HepG2 (cell line): ENCODE data around the gene FAM118B. TPM values are rescaled to one million over a fixed set of nuclear protein-coding genes. Genes with fewer than 3 reads are reported as not detected.

ENCODE experiments used
- ERF ChIP-seq: IDR thresholded peaks from 2 replicates; pipeline ENCODE4 v1.6.1; 2018; ENCODE audit warnings: missing biosample characterization, missing genetic modification reagents
- HNF4A ChIP-seq: sonication (generic); formaldehyde crosslinking; IDR thresholded peaks from 2 replicates; pipeline ENCODE4 v1.4.0; 2020; ENCODE audit warnings: missing genetic modification reagents
- KDM5B ChIP-seq: sonication (generic); formaldehyde crosslinking; IDR thresholded peaks from 2 replicates; pipeline ENCODE4 v1.4.0; 2020; ENCODE audit warnings: missing genetic modification reagents, mild to moderate bottlenecking, borderline replicate concordance
- RFXAP ChIP-seq: sonication (generic); formaldehyde crosslinking; IDR thresholded peaks from 2 replicates; pipeline ENCODE4 v1.4.0; 2020; ENCODE audit warnings: missing genetic modification reagents, borderline replicate concordance
- TCF7 ChIP-seq: sonication (generic); IDR thresholded peaks from 2 replicates; pipeline ENCODE4 v1.6.1; 2016; ENCODE audit warnings: antibody characterized with exemption, low read depth
- ZFX ChIP-seq: sonication (generic); formaldehyde crosslinking; IDR thresholded peaks from 2 replicates; pipeline ENCODE4 v1.4.0; 2020; ENCODE audit warnings: mild to moderate bottlenecking, low read depth, missing genetic modification reagents, moderate library complexity
- ZNF329 ChIP-seq: sonication (generic); formaldehyde crosslinking; IDR thresholded peaks from 2 replicates; pipeline ENCODE4 v1.9.0; 2021; ENCODE audit warnings: low read depth, mild to moderate bottlenecking, missing genetic modification reagents
- ZNF383 ChIP-seq: sonication (generic); formaldehyde crosslinking; IDR thresholded peaks from 2 replicates; pipeline ENCODE4 v1.4.0; 2020; ENCODE audit warnings: missing genetic modification reagents, mild to moderate bottlenecking, borderline replicate concordance
- ZNF543 ChIP-seq: sonication (generic); formaldehyde crosslinking; IDR thresholded peaks from 2 replicates; pipeline ENCODE4 v1.4.0; 2020; ENCODE audit warnings: mild to moderate bottlenecking, missing genetic modification reagents
- ZNF564 ChIP-seq: sonication (generic); formaldehyde crosslinking; IDR thresholded peaks from 2 replicates; pipeline ENCODE4 v1.8.1; 2023; ENCODE audit warnings: mild to moderate bottlenecking, missing genetic modification reagents
- ZSCAN25 ChIP-seq: sonication (generic); formaldehyde crosslinking; IDR thresholded peaks from 2 replicates; pipeline ENCODE4 v1.8.0; 2022; ENCODE audit warnings: mild to moderate bottlenecking, missing genetic modification reagents
- polyA plus RNA-seq, 8 experiments: library from polyadenylated mRNA; depleted of rRNA in 3 of 8; stranded (reverse) in 7 of 8; unstranded in 1 of 8; fragments of >200 nt; fragmentation: Illumina TruSeq in 4 of 8; extraction: Trizol in 4 of 8; gene quantifications; 2 replicates each; pipeline versions ENCODE4 v1.2.1 to v1.2.3, GENCODE V29; 2011 to 2016; ENCODE audit warnings: low read depth in 4 of 8, missing spikeins in 1 of 8, mixed read lengths in 1 of 8; ENCODE audit not compliant: insufficient read depth in 1 of 8
- total RNA-seq, 5 experiments: library from RNA; depleted of rRNA; stranded (reverse); fragments of >200 nt; fragmentation: Illumina TruSeq; extraction: Trizol; gene quantifications; 2 replicates each; pipeline ENCODE4 v1.2.3, GENCODE V29; 2016; ENCODE audit warnings: low read depth in 1 of 5
- TF ChIP-seq, protein P1 (sequence below): sonication (generic); formaldehyde crosslinking; IDR thresholded peaks from 2 replicates; pipeline ENCODE4 v1.9.0; 2022; ENCODE audit warnings: missing genetic modification reagents, mild to moderate bottlenecking, borderline replicate concordance
- TF ChIP-seq, protein P2 (sequence below): sonication (generic); formaldehyde crosslinking; IDR thresholded peaks from 2 replicates; pipeline ENCODE4; 2020; ENCODE audit warnings: missing genetic modification reagents, mild to moderate bottlenecking, borderline replicate concordance
- TF ChIP-seq, protein P3 (sequence below): IDR thresholded peaks from 2 replicates; pipeline ENCODE4 v1.6.1; 2016; ENCODE audit warnings: missing compliant biosample characterization, missing genetic modification reagents, borderline replicate concordance
- TF ChIP-seq, protein P4 (sequence below): sonication (generic); formaldehyde crosslinking; IDR thresholded peaks from 2 replicates; pipeline ENCODE4 v1.5.1; 2020; ENCODE audit warnings: missing genetic modification reagents, mild to moderate bottlenecking, borderline replicate concordance
- TF ChIP-seq, protein P5 (sequence below): sonication (generic); formaldehyde crosslinking; IDR thresholded peaks from 2 replicates; pipeline ENCODE4 v1.4.0; 2020; ENCODE audit warnings: mild to moderate bottlenecking, missing genetic modification reagents

Gene FAM118B
- total and polyA plus RNA-seq, 2 of the 13 experiments (the other 11 are each of a cell fraction or from before 2014, with no cell fraction given), result 10.2 to 25.7 TPM

DNA sequence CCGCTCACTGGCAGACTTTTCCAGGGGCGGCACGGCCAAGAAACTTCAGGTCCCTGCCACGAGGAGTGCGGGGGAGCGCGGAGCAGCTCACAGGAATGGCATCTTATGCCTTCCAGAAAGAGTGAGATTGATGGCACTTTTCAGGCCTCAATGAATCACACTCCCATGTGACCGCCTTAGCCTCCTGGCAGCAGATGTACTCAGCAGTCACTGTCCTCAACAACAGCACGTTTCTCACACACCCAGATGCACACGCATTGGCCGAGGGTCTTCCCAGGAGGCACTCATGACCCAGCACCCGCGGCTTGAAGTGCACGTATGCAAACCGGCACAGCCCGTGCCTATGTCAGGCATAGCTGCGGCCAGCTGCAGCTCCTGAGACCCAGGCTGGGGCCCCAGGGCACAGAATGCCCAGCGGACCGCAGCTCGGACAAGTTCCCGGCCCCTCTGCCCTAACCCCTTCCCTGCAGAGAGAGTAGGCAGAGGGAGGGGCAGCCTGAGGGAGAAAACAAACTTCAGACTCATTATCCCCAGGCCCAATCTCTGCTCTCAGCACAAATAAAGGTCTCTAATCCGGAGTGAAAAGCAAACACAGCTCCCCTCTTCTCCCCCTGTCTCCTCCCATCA, 48.4 kb upstream of the FAM118B start (continued):
- TF ChIP-seq ZSCAN25 (CRISPR knock-in tag), result peak; percentile 97
- TF ChIP-seq ZFX (CRISPR knock-in tag), result peak; percentile 66
- peak; percentile 38; the same call in 1 of the 2 replicates for TF ChIP-seq HNF4A (CRISPR knock-in tag)
- TF ChIP-seq ZNF383 (CRISPR knock-in tag), result no peak
- no peak for TF ChIP-seq ZNF564 (CRISPR knock-in tag)
- 0 out of 2 replicates have a peak, but pooled peaks have one; percentile 63 for TF ChIP-seq ZNF329 (CRISPR knock-in tag)
- TF ChIP-seq KDM5B (CRISPR knock-in tag), result peak; percentile 19; the same call in 1 of the 2 replicates
- 0 out of 2 replicates have a peak, but pooled peaks have one; percentile 42 for TF ChIP-seq RFXAP
- TF ChIP-seq, protein P1, sequence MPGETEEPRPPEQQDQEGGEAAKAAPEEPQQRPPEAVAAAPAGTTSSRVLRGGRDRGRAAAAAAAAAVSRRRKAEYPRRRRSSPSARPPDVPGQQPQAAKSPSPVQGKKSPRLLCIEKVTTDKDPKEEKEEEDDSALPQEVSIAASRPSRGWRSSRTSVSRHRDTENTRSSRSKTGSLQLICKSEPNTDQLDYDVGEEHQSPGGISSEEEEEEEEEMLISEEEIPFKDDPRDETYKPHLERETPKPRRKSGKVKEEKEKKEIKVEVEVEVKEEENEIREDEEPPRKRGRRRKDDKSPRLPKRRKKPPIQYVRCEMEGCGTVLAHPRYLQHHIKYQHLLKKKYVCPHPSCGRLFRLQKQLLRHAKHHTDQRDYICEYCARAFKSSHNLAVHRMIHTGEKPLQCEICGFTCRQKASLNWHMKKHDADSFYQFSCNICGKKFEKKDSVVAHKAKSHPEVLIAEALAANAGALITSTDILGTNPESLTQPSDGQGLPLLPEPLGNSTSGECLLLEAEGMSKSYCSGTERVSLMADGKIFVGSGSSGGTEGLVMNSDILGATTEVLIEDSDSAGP (CRISPR knock-in tag), result peak; percentile 43; the same call in 1 of the 2 replicates
- TF ChIP-seq, protein P2, sequence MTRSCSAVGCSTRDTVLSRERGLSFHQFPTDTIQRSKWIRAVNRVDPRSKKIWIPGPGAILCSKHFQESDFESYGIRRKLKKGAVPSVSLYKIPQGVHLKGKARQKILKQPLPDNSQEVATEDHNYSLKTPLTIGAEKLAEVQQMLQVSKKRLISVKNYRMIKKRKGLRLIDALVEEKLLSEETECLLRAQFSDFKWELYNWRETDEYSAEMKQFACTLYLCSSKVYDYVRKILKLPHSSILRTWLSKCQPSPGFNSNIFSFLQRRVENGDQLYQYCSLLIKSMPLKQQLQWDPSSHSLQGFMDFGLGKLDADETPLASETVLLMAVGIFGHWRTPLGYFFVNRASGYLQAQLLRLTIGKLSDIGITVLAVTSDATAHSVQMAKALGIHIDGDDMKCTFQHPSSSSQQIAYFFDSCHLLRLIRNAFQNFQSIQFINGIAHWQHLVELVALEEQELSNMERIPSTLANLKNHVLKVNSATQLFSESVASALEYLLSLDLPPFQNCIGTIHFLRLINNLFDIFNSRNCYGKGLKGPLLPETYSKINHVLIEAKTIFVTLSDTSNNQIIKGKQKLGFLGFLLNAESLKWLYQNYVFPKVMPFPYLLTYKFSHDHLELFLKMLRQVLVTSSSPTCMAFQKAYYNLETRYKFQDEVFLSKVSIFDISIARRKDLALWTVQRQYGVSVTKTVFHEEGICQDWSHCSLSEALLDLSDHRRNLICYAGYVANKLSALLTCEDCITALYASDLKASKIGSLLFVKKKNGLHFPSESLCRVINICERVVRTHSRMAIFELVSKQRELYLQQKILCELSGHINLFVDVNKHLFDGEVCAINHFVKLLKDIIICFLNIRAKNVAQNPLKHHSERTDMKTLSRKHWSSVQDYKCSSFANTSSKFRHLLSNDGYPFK (CRISPR knock-in tag), result 0 out of 2 replicates have a peak, but pooled peaks have one; percentile 32
- TF ChIP-seq, protein P3, sequence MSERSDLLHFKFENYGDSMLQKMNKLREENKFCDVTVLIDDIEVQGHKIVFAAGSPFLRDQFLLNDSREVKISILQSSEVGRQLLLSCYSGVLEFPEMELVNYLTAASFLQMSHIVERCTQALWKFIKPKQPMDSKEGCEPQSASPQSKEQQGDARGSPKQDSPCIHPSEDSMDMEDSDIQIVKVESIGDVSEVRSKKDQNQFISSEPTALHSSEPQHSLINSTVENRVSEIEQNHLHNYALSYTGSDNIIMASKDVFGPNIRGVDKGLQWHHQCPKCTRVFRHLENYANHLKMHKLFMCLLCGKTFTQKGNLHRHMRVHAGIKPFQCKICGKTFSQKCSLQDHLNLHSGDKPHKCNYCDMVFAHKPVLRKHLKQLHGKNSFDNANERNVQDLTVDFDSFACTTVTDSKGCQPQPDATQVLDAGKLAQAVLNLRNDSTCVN, result no peak
- TF ChIP-seq, protein P4, sequence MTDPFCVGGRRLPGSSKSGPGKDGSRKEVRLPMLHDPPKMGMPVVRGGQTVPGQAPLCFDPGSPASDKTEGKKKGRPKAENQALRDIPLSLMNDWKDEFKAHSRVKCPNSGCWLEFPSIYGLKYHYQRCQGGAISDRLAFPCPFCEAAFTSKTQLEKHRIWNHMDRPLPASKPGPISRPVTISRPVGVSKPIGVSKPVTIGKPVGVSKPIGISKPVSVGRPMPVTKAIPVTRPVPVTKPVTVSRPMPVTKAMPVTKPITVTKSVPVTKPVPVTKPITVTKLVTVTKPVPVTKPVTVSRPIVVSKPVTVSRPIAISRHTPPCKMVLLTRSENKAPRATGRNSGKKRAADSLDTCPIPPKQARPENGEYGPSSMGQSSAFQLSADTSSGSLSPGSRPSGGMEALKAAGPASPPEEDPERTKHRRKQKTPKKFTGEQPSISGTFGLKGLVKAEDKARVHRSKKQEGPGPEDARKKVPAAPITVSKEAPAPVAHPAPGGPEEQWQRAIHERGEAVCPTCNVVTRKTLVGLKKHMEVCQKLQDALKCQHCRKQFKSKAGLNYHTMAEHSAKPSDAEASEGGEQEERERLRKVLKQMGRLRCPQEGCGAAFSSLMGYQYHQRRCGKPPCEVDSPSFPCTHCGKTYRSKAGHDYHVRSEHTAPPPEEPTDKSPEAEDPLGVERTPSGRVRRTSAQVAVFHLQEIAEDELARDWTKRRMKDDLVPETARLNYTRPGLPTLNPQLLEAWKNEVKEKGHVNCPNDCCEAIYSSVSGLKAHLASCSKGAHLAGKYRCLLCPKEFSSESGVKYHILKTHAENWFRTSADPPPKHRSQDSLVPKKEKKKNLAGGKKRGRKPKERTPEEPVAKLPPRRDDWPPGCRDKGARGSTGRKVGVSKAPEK, result 0 out of 2 replicates have a peak, but pooled peaks have one; percentile 18
- TF ChIP-seq ZNF543, result no peak
- TF ChIP-seq, protein P5, sequence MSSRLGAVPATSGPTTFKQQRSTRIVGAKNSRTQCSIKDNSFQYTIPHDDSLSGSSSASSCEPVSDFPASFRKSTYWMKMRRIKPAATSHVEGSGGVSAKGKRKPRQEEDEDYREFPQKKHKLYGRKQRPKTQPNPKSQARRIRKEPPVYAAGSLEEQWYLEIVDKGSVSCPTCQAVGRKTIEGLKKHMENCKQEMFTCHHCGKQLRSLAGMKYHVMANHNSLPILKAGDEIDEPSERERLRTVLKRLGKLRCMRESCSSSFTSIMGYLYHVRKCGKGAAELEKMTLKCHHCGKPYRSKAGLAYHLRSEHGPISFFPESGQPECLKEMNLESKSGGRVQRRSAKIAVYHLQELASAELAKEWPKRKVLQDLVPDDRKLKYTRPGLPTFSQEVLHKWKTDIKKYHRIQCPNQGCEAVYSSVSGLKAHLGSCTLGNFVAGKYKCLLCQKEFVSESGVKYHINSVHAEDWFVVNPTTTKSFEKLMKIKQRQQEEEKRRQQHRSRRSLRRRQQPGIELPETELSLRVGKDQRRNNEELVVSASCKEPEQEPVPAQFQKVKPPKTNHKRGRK (CRISPR knock-in tag), result 0 out of 2 replicates have a peak, but pooled peaks have one; percentile 13
- 0 out of 2 replicates have a peak, but pooled peaks have one; percentile 6 for TF ChIP-seq TCF7
- peak; percentile 30; the same call in 1 of the 2 replicates for TF ChIP-seq ERF (CRISPR knock-in tag)
